GM19372 (cell line): ENCODE measurements around the gene PAGE3.

ENCODE experiments used
- ATAC-seq: cut with Tn5 transposase; IDR thresholded peaks from one replicate; pipeline ENCODE4 v1.9.1; 2021; ENCODE audit warnings: mild to moderate bottlenecking, low read depth, moderate library complexity; ENCODE audit not compliant: unreplicated experiment

The PAGE3 gene, protein sequence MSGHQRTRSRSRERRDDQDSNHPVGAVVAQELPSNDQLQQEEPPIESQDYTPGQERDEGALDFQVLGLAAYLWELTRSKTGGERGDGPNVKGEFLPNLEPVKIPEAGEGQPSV

DNA sequence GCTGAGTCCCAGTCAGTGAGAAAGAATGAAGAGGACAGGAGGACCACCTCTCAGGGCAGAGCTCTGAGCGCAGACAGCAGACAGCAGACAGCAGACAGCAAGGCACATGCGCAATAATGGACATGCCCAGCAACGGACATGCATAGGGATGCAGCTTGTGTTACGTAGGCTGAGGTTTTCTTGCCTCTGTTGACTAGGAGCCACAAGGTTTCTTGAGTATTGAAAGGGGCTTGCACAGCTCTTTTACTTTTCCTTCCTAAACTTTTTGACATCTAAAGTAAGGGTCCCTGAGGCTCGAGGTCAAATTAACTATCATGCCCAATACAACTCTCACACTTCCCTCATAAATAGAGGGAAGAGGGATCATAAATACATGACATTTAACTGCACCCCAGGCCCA lies at the start of gene PAGE3:
PAGE3 (minus strand) TSS at position 101 of the 400 bp plus-strand sequence. CDS start 1,013 bp downstream, outside the sequence.
- ATAC-seq, result no peak

DNA sequence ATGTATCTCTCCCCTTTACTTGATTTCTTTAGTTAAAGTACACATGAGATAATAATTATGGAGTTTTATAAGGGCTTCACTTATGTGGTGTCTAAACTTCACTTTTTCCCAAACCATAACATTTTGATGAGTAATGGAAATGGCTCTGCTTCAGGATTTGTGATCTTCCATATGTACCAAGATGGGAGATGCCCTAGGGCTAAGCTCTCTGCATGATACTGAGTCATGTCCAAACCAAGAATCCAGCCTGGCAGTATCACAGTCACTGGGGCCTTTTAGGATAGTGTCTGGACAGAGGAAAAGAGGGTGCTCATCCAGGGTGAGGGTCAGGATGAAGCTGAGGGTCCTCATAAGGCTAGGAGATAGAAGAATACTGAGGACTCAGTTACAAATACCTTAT lies 47.9 kb upstream of the PAGE3 start:
- no peak for ATAC-seq

DNA sequence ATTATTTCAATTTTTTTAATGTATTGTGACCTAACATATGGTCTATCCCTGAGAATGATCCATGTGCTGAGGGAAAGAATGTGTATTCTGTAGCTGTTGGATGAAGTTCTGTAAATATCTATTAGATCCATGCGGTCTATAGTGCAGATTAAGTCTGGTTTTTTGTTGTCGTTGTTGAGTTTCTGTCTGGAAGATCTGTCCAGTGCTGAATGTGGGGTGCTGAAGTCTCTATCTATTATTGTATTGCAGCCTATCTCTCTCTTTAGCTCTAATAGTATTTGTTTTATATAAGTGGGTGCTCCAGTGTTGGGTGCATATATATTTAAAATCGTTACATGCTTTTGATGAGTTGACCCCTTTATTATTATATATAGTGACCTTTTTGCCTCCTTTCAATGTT lies 26.2 kb upstream of the PAGE3 start:
- no peak for ATAC-seq

DNA sequence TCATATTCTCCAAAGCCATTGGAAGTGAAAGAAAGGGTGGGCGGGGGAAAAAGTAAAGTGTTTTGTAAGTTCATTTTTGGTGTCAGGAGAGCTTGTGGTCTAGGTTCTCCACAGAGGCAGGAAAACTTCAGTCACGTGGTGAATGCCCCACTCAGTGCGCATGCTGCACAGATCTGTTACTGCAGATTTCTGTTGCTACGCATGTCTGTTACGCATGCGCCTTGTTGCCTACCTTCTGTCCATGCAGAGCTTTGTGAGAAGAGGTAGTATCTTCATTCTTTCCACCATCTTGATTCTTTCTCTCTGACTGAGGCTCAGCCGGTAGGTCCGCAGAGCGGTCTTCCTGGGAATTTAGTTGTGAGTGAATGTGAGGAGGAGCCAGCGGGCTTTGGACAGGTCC lies 15.1 kb upstream of the PAGE3 start:
- ATAC-seq, result no peak

DNA sequence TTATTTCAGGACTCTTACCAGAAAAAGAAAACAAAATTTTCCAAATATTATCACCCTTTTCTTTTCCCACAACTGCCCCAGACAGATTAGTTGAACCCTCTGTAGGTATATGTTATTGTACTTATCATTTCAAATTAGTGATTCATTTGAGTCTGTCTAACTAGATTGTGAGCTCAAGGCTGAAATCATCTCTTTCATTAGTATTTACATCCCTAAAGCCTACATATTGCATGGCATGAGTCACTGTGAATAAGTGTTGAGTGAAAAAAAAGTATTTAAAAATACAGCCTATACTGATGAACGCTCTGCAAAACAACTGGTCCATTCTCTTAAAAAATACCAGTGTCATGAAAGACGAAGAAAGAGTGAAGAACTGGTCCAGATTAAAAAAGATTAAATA lies 3.9 kb downstream of the PAGE3 start:
- ATAC-seq, result no peak

DNA sequence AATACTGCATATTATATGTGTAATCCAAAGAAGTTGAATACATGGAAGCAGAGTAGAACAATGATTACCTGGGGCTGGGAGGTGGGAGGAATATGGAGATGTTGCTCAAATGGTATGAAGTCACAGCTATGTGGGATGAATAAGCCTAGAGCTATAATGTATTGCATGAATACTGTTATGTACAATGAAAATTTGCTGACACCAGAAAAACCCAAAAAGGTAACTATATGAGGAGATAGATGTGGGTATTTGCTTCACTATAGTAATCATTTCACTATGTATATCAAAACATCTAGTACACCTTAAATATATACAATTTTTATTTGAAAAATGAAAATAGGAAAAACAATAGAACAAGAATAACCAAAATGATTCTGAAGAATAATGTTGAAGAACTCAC lies 11.2 kb downstream of the PAGE3 start:
- ATAC-seq, result no peak

DNA sequence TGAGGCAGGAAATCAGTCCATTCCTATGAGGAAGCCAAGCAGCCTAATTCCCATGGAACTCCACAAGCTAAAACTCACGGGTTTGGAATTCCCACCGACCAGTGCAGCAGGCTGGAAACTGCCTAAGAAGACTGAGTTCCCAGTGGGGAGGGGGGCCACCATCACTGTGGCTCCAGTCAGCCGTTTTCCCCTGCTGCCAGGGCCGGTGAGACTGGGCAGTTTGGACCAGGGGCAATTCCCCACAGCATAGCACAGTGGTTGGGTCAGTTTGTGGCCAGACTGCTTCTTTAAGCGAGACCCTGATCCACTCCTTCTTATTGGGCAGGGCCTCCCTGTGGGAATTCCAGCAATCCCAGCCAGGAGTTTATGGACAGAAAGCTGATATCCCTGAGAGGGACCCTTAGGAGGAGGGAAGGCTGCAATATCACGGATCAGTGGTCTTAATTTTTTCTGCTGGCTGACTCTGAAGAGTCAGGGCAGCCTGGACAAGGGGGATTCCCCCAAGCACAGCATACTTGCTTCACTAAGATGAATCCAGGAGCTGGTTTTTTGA lies 23.9 kb downstream of the PAGE3 start:
- no peak for ATAC-seq

DNA sequence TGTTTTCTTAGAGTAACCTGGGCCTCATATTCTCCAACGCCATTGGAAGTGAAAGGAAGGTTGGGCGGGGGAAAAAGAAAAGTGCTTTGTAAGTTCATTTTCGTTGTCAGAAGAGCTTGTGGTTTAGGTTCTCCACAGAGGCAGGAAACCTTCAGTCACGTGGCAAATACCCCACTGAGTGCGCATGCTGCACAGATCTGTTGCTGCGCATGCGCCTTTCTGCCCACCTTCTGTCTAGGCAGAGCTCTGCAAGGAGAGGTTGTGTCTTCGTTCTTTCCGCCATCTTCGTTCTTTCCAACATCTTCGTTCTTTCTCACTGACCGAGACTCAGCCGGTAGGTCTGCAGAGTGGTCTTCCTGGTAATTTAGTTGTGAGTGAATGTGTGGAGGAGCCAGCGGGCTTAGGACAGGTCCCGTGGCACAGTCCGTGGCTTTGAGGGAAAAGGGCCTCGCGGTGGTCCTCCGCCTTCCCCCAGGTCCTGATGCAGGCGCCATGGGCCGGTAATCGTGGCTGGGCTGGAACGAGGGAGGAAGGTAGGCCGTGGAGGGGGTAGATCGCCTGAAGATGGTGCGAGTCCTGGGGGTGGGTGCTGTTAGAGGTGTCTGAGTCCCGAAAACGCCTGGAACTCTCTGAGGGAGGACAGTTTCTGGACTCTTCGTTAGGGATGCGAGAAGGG lies 44.5 kb downstream of the PAGE3 start, which contains the start of gene PAGE5:
PAGE5 (plus strand) TSS at position 228 of the 676 bp plus-strand sequence. CDS start 1,037 bp downstream, outside the sequence.
- ATAC-seq, result no peak

DNA sequence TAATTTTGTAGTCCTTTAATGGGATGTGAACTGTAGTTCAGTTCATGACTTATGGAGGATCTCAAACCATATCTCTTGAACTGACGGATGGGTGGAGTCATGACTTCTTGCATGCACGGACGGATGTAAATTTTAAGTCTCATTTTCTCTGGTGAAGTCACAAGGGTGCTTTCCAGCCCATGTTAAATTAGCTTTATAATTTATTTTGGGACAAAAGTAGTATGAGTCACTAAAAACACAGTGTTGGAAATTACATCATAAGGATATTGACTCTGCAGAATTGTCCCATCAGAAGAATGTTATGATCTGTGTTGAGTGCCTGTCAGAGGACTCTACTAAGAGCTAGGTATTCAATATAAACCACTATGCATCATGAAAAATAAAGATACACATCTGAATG lies 51.3 kb downstream of the PAGE3 start:
- no peak for ATAC-seq

DNA sequence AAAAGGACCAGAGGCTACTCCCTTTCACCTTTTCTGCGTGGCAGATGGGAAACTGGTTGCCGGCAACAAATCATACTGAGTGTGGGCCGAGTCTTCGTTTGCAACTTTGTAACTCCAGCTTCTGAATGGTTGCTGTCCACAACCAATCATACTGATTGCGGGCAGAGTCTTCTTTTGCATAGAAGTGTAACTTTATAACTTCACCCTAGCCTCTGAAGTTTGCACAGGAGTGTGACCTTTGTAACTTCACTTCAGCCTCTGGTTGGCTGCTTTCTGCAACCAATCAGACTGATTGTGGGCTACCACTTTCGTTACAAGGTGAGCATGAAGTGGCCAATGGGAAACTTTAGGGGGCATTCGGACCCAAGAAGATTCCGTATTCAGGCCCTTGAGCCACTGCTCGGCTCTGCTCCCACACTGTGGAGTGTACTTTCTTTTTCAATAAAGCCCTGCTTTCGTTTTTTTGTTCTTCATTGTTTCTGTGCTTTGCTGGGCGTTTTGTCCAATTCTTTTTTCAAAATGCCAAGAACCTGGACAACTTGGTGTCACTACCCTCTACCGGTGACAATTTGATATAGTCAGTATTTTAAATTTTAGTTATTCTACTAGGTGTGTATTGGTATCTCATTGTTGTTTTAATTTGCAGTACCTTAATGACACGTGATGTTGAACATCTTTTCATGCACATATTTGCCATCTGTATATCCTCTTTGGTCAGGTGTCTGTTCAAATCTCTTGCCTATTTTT lies 53.6 kb downstream of the PAGE3 start:
- ATAC-seq, result no peak
